Right kidney (tissue), 1 donor: ENCODE results near the gene ME2.
"Not testable (repeated sequence)": the region's sequence is repeated elsewhere in the genome, so short reads cannot be mapped to it uniquely, and the experiment has no call there.

ENCODE experiments used
- DNase-seq: peaks from one replicate; pipeline ENCODE4 v3.0.0-alpha.2; 2016

The ME2 gene

DNA sequence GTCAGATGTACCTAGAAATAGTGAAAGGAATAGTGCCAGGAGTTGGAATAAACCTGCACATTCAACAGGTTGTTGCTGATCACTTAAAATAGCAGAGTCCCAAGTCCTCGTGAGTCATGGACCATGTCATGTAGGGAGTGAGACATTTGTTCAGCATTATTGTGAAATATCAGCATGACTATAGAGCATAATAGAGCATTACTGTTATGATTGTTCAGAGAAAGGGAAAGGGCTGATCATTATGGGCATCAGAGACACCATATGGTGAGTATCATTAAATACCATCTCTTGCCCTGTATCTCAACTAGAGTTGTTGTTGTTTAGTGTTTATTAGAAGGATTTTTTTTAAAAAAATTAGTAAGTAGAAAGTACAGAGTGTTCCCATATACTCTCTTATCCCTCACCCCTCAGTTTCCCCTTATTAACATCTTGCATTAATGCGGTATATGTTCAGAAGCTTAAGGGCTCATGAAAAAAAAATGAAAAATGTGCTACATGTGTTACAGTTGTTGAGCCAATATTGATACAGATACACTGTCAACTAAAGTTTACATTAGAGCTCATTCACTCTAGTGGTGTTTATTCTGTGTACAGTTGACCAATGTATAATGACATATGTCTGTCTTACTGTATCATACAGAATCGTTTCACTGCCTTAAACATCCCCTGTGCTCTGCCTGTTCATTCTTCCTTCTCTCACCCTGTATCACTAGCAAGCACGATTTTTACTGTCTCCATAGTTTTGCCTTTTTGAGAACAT is 94.6 kb downstream of the ME2 start:
- DNase-seq = no peak

DNA sequence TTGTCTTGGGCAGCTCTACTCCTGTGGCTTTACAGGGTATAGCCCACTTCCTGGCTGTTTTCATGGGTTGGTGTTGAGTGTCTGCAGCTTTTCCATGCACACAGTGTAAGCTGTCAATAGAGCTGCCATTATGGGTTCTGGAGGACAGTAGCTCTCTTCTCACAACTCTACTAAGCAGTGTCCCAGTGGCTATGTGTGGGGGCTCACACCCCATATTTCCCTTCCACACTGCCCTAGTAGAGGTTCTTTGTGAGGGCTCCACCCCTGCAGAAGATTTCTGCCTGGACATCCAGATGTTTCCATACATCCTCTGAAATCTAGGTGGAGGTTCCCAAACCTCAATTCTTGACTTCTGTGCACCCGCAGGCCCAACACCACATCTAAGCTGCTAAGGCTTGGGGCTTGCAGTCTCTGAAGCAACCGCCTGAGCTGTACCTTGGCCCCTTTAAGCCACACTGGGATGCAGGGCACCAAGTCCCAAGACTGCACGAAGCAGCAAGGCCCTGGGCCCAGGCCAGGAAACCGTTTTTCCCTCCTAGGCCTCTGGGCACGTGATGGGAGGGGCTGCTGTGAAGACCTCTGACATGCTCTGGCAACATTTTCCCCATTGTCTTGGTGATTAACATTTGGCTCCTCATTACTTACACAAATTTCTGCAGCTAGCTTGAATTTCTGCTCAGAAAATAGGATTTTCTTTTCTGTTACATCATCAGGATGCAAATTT is 98.3 kb downstream of the ME2 start:
- no peak for DNase-seq

DNA sequence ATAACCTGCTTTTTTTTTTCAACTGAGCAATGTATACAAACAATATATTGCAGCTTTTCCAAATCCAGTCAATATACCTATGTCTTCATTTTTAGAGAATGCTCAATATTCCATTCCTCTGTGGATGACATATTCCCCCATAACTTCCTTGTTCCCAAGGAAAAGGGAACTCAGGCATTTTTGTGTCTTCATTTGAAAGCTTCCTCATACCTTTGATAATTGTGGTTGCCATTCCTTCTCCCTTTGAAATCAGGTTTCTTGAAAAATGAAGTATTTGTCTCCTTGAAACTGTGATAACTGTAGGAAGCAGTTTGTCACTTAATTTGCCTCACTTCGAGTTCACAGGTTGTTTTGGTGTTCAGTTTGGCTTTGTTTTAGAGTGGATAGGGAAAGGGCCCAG is 102.5 kb downstream of the ME2 start:
- no peak for DNase-seq

DNA sequence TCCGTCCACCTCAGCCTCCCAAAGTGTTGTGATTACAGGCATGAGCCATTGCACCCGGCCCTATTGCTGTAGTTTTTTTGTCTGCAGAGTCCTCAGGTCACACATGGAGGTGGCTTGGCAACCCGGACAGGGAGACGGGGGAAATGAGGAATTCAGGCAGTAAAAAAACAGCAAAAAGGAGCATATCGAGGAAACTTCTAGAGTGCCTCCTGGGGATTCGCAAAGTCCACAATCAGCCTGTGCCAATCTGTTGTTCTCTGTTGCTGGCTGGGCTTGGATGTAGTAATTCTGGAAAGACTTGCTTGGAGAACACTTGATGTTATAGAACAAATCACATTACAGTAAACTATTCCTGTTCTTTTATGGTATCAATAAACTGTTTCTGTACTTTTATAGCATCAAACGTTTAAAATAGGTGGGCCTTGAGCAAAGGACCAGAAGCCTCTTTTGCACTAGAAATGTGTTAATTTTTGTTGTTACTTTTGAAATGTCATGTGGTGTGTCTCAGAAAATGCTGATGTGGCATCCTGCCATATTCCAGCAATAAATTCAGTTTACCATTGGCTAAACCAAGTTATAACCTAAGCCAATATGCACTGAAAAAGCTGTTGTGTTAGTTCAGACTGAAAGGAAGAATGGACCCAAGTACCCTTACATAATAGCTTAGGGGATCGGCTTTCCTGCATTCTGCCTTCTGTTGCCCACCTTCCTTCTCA is 103.3 kb downstream of the ME2 start:
- DNase-seq = no peak

DNA sequence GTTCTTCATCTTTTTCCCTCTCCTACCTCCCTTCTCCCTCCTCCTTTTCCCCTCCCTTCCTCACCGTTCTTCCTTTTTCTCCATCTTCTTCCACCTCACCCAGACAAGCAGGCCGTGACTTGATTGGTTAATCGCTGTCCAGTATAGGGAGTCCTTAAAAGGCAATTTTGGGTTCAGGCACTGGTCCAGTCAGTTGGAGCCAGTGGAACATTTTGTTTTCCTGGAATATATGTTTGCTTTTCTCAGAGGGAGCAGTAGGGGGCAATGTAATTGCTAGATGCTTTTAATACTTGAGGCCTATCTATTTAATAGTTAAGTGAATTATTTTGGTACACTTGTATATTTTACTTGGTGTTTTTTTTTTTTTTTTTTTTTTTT is 103.9 kb downstream of the ME2 start:
- no peak for DNase-seq

DNA sequence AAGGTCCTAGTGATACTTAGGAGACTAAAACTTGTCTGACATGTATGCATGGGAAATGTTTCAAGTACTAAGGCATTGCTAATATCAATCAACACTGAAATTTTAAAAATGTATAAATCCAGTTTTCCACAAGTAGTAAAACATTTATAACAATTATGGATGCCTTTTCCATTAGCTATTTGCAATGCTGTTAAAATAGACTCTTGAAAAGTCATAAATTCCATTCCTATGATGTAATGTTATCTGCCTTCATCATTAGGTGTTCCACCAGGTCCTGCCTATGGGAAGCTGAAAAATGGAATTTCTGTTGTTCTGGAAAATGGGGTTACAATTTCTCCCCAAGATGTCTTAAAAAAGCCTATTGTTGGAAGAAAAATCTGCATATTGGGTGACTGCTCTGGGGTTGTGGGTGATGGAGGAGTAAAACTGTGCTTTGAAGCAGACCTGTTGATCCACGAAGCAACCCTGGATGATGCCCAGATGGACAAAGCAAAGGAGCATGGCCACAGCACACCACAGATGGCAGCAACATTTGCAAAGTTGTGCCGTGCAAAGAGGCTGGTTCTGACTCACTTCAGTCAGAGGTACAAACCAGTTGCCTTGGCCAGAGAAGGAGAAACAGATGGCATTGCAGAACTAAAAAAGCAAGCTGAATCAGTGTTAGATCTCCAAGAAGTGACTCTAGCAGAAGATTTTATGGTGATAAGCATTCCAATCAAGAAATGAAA is 107.6 kb downstream of the ME2 start:
- DNase-seq = no peak

DNA sequence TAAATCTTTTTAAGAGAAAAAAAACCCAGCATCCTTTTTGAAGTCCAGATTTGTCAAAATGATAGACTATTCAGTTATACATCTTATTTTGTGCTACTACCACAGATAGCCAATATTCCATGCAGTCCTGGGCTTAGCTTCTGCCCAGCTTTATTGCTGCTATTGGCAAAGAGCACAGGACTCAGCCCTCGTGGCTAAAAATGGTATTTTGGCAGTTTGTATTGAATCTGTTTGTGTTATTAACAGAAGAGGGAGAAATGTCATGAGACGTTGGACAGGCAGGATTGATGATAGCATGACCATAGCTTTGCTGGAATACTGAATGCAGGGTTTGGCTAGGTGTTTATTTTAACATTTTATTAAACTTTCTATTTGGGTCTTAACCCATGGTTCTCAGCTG is 108.3 kb downstream of the ME2 start:
- DNase-seq = no peak

DNA sequence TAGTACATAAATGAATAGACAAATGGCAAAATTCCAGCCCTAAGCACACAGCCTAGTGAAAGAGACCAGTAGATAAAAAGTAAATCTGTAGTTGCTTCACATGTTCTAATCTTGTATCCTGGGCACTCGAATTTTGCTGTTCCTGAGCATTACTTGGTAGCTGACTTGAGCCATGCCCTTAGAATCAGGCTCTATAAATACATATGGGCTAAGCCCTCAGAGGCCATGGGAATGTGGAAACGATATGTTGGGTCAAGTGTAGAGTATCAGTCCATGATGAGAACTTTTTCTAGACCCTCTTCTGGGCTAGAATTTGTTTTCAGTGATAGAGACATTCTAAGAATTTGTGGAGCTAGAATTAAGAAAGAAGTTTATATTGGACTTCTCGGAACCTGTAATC is 110.8 kb downstream of the ME2 start:
- no peak for DNase-seq

DNA sequence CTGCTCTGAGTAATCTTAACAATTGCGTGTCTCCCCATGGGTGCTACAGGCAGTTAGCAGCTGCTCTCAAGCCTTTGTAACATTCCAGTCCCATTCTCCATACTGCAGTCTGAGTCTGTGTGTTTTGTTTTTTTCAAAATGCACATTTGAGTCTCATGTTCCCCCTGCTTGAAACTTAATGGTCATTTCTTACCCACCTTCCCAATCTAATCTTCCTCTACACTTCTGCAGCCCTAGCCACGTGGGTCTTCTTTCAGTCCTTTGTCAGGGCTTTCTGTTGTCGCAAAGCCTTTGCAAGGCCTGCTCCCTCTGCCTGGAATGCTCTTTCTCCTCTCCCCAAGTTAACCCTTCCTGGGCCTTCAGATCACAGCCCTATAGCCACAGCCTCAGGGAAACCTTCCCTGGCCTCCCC is 113.4 kb downstream of the ME2 start:
- DNase-seq = no peak

DNA sequence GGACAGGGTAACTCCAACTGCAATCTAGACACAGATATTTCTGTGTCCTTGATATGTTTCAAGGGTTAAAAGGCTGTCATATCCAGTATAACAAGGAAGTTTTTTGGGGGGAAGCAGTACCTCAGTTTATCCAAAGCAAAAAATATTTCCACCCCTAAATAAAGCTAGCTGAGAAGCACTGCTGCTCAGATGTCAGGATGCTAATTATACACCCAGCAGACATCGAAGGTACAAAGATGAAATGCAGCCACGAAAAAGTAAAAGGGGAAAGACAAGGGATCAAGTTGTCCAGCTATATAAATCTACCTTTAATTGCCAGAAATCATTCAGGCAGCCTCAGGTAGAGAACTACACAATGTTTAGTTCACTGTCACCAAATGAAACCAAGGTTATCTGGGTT is 115.1 kb downstream of the ME2 start:
- no peak for DNase-seq

DNA sequence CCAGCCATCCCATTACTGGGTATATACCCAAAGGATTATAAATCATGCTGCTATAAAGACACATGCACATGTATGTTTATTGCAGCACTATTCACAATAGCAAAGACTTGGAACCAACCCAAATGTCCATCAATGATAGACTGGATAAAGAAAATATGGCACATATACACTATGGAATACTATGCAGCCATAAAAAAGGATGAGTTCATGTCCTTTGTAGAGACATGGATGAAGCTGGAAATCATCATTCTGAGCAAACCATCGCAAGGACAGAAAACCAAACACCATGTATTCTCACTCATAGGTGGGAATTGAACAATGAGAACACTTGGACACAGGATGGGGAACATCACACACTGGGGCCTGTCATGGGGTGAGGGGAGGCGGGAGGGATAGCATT is 124.3 kb downstream of the ME2 start:
- DNase-seq = not testable (repeated sequence)
